ENCODE measurements around the gene ATG4C. TPM values are rescaled to one million over a fixed set of nuclear protein-coding genes. Genes with fewer than 3 reads are reported as not detected.
"Not testable (repeated sequence)": the region's sequence is repeated elsewhere in the genome, so short reads cannot be mapped to it uniquely, and the experiment has no call there.

ATG4C gene
- total RNA-seq, 4 donors from 2014 or later, result 0.85 to 32.2 (median 11.7) TPM

DNA sequence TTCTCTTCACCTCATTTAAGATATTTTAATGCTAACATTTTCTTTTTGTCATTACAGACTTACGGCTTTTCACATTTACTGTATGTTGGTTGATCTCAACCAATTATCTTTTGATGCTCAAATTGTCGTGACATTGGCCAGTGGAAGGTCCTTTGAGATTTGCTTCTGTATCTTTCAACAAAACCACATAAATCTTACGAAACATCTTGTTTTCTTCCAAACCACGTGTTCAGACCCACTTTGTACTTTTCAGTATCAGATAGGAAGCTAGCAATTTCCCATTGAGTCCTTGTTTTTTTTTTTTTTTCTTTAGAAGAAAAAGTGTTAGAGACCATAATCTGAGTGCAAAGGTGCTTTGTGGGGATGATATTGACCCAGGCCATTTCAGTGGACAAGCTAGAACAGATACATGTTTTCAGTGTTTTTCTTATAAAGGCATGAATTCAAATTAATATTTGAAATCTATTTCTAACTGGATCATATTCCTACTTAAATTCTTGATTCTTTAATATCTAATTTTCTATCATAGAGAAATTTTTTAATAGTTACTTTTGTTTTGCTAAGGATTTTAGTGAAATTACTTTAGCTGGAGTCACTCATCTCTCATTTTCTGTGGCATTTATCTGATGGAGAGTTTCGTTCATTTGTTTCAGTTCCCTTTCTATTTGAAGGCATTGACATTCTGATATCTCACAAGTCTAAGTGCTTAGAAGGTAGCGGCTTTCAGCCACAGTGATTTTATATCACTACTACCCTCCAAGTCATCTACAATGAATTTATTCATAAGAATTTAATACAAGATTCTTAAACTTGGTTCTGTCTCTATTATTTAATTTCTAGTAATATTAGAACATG is 26.7 kb downstream of the ATG4C start:
- Histone ChIP-seq H3K4me1 (peaks cover 0 to 6% (median 0%) of the 10 kb centered on the region in 4 donors), H3K27me3 (no peaks in the 10 kb centered on the region), H3K36me3 (no peaks in the 10 kb centered on the region), H3K27ac (peak overlapping the region in 1 of 4 donors; percentile 58), H3K4me3 (no peak overlapping the region), H3K9me3 (no peaks in the 10 kb centered on the region)
- no peak for DNase-seq
- TF ChIP-seq, protein P1, sequence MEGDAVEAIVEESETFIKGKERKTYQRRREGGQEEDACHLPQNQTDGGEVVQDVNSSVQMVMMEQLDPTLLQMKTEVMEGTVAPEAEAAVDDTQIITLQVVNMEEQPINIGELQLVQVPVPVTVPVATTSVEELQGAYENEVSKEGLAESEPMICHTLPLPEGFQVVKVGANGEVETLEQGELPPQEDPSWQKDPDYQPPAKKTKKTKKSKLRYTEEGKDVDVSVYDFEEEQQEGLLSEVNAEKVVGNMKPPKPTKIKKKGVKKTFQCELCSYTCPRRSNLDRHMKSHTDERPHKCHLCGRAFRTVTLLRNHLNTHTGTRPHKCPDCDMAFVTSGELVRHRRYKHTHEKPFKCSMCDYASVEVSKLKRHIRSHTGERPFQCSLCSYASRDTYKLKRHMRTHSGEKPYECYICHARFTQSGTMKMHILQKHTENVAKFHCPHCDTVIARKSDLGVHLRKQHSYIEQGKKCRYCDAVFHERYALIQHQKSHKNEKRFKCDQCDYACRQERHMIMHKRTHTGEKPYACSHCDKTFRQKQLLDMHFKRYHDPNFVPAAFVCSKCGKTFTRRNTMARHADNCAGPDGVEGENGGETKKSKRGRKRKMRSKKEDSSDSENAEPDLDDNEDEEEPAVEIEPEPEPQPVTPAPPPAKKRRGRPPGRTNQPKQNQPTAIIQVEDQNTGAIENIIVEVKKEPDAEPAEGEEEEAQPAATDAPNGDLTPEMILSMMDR (IDR thresholded peaks at IDR 0.05), result no peak
- TF ChIP-seq POLR2A (IDR thresholded peaks at IDR 0.05), result no peak

DNA sequence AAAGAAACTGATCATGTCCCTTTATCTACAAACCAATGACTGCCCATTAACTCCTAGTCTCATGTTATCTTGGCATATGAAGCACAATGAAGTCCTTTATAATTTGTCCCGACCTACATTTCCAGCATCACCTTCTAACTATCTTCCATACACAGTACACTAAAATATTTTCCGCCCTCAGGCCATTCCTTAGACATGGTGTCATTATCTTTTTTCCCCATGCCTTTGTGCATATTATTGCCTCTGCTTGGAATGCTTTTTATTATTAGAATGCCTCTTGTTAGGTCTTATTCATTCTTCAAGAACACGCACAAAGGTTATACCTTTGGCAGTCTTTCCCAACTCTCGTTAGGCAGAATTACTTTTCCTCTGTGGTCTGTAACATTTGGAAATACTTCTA is 39.6 kb downstream of the ATG4C start:
- Histone ChIP-seq H3K4me3 (no peak overlapping the region), H3K27me3 (no peaks in the 10 kb centered on the region), H3K27ac (no peak overlapping the region), H3K4me1 (no peaks in the 10 kb centered on the region), H3K9me3 (no peaks in the 10 kb centered on the region), H3K36me3 (no peaks in the 10 kb centered on the region)
- no peak for DNase-seq
- TF ChIP-seq POLR2A (IDR thresholded peaks at IDR 0.05), result no peak
- TF ChIP-seq, protein P1 (IDR thresholded peaks at IDR 0.05), result no peak

DNA sequence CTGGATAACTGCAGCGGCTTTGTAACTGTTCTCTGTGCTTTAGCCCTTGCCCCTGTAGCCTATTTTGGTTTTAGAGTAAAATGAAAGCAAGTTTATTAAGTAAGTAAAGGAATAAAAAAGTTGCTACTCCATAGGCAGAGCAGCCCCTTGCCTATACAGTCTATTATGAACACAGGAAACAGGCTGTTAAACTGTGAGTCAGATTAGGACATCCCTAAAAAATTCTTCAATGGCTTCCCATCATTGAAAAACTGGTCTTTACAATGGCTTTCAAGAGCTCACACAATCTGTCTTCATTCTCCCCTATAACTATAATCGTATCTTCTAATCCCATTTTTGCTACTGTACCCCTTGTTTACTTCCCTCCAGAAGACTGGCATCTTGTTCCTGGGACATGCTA is 43.0 kb downstream of the ATG4C start:
- no peaks in the 10 kb centered on the region for H3K4me1 ChIP-seq
- TF ChIP-seq, protein P1 (IDR thresholded peaks at IDR 0.05), result no peak
- TF ChIP-seq POLR2A (IDR thresholded peaks at IDR 0.05), result no peak

DNA sequence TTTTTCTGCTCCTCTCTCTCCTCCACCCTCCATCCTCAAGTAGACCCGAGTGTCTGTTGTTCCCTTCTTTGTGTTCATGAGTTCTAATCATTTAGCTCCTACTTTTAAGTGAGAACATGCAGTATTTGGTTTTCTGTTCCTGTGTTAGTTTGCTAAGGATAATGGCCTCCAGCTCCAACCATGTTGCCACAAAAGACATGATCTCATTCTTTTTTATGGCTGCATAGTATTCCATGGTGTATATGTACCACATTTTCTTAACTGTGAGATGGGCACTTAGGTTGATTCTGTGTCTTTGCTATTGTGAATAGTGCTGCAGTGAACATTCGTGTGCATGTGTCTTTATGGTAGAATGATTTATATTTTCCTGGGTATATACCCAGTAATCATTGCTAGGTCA is 43.9 kb downstream of the ATG4C start:
- H3K27ac ChIP-seq, H3K36me3 ChIP-seq, H3K27me3 ChIP-seq, H3K9me3 ChIP-seq, H3K4me3 ChIP-seq, DNase-seq, H3K4me1 ChIP-seq: not testable (repeated sequence)

More for the DNA sequence above, 43.0 kb downstream of the ATG4C start:
- H3K4me3 ChIP-seq, result no peak overlapping the region
- no peak for DNase-seq
- no peaks in the 10 kb centered on the region for H3K36me3 ChIP-seq
- no peaks in the 10 kb centered on the region for H3K9me3 ChIP-seq
- no peaks in the 10 kb centered on the region for H3K27me3 ChIP-seq
- no peak overlapping the region for H3K27ac ChIP-seq

DNA sequence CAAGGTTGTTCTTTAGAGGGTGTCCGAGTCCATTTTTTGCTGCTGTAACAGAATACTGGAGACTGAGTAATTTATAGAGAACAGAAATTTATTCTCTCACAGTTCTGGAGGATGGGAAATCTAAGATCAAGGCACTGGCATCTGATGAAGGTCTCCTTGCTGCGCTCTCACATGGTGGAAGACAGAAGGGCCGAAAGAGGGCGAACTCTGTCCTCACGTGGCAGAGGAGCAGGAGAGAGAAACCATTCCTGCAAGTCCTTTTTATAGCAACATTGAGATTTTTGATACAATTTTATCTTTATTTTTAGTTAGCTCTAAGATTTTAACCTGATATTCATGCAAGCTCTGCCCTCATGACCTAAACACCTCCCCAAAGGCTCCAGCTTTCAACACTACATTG is 48.3 kb downstream of the ATG4C start:
- Histone ChIP-seq H3K4me3 (no peak overlapping the region), H3K36me3 (no peaks in the 10 kb centered on the region), H3K4me1 (no peaks in the 10 kb centered on the region), H3K27ac (no peak overlapping the region), H3K9me3 (no peaks in the 10 kb centered on the region), H3K27me3 (no peaks in the 10 kb centered on the region)
- TF ChIP-seq, protein P1 (IDR thresholded peaks at IDR 0.05), result no peak
- TF ChIP-seq POLR2A (IDR thresholded peaks at IDR 0.05), result no peak
- no peak for DNase-seq

DNA sequence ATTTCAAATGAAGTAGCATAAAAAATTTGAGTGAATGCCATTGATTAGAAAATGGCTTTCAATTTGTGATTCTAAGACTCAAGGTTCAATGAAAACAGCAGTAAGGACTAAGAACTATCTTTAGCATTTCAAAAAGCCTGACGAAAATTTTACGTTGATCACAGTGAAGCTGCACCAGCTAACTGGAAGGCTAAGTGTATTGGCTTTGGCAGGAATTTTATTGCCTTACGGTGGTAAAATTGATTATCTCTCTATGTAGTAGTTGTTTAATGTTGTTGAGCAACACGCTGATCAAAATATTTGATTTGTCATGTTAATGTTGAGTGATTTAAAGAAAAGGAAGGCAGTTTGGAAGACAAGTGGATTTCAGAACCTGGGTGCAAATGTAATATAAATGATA is 49.6 kb downstream of the ATG4C start:
- Histone ChIP-seq H3K36me3 (no peaks in the 10 kb centered on the region), H3K4me1 (no peaks in the 10 kb centered on the region), H3K27ac (no peak overlapping the region), H3K9me3 (no peaks in the 10 kb centered on the region), H3K27me3 (no peaks in the 10 kb centered on the region), H3K4me3 (no peak overlapping the region)
- no peak for DNase-seq
- TF ChIP-seq POLR2A (IDR thresholded peaks at IDR 0.05), result no peak
- TF ChIP-seq, protein P1 (IDR thresholded peaks at IDR 0.05), result no peak
